DMS 273 (cell line): ENCODE results near the gene MBP.

Experiments used
- DNase-seq: peaks from one replicate; lab custom pipeline; 2025; ENCODE audit not compliant: unreplicated experiment; lab: John Stamatoyannopoulos, UW

The MBP gene

GRCh38 chr18:77054606-77055428 is 77.8 kb downstream of the MBP start:
- DNase-seq, result peak; percentile 28

GRCh38 chr18:77054288-77054605 is 78.3 kb downstream of the MBP start:
- DNase-seq, result no peak

GRCh38 chr18:77053616-77054287 is 78.8 kb downstream of the MBP start:
- DNase-seq, result no peak

- DNase-seq, result peak; percentile 12
Observed at GRCh38 chr18:77052983-77053309, 79.6 kb downstream of the MBP start.

GRCh38 chr18:77052297-77052982 is 80.1 kb downstream of the MBP start:
- no peak for DNase-seq

- DNase-seq, result no peak
Observed at GRCh38 chr18:77051581-77052296, 80.8 kb downstream of the MBP start.

- no peak for DNase-seq
Observed at GRCh38 chr18:77049938-77050337, 82.6 kb downstream of the MBP start.

GRCh38 chr18:77047803-77048419 is 84.7 kb downstream of the MBP start:
- DNase-seq, result no peak

- no peak for DNase-seq
Observed at GRCh38 chr18:77046994-77047393, 85.6 kb downstream of the MBP start.

- no peak for DNase-seq
Observed at GRCh38 chr18:77046409-77046808, 86.2 kb downstream of the MBP start.

GRCh38 chr18:77045677-77046076 is 86.9 kb downstream of the MBP start:
- DNase-seq, result no peak

GRCh38 chr18:77044866-77045664 is 87.5 kb downstream of the MBP start:
- DNase-seq, result no peak

- DNase-seq, result no peak
Observed at GRCh38 chr18:77043541-77044280, 88.9 kb downstream of the MBP start.

- no peak for DNase-seq
Observed at GRCh38 chr18:77042583-77042982, 90.0 kb downstream of the MBP start.

GRCh38 chr18:77039196-77040130 is 93.1 kb downstream of the MBP start:
- no peak for DNase-seq

- DNase-seq, result no peak
Observed at GRCh38 chr18:77038182-77038858, 94.3 kb downstream of the MBP start.

- no peak for DNase-seq
Observed at GRCh38 chr18:77037567-77037966, 95.0 kb downstream of the MBP start.
